ENCODE results near the gene PTPRN2. TPM values are rescaled to one million over a fixed set of nuclear protein-coding genes. Genes with fewer than 3 reads are reported as not detected.
"Not testable (repeated sequence)": the region's sequence is repeated elsewhere in the genome, so short reads cannot be mapped to it uniquely, and the experiment has no call there.

PTPRN2 gene
- total RNA-seq, 1 donor from 2014 or later: 2.4 TPM

DNA sequence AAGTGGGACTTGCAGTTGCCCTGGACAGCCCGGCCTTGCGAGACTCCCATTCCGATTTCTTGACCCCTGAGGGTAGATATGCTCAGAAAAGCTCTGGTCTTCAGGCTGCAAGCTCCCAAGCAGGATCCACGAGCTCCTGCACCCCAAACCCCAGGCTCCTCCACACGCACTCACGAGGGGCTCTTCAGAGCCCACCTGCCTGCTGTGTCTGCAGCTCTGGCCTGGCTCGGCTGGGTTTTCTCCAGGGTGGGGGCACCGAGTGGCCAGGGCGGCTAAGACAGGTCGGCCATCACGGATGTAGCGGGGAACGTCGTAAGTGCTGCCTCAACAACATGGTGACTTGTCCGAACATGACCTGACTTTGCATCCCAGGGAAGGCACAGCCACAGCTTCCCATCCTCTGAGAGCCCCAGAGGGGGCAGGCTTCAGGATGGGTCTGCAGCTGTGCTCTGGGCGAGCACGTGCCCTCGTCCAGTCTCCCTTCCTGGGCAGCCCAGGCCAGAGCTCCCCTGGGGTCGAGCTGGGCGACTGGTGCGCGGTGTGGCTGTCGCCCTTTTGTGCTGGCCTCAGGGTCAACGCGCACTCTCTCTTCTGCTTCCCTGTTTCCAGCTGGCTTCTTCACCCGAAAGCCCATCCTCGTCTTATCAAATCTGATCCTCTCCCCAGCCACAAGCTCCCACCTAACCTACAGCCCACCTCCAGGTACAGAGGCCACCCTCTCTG, 835.5 kb downstream of the PTPRN2 start:
- DNase-seq (ENCODE audit: low read depth in 2 of 2): no peak

- no peak for DNase-seq (ENCODE audit: low read depth in 2 of 2)
These were observed 836.2 kb downstream of the PTPRN2 start for GRCh38 chr7:157751406-157751805.

GRCh38 chr7:157750291-157750690, 837.3 kb downstream of the PTPRN2 start:
- DNase-seq (ENCODE audit: low read depth in 2 of 2): no peak

DNA sequence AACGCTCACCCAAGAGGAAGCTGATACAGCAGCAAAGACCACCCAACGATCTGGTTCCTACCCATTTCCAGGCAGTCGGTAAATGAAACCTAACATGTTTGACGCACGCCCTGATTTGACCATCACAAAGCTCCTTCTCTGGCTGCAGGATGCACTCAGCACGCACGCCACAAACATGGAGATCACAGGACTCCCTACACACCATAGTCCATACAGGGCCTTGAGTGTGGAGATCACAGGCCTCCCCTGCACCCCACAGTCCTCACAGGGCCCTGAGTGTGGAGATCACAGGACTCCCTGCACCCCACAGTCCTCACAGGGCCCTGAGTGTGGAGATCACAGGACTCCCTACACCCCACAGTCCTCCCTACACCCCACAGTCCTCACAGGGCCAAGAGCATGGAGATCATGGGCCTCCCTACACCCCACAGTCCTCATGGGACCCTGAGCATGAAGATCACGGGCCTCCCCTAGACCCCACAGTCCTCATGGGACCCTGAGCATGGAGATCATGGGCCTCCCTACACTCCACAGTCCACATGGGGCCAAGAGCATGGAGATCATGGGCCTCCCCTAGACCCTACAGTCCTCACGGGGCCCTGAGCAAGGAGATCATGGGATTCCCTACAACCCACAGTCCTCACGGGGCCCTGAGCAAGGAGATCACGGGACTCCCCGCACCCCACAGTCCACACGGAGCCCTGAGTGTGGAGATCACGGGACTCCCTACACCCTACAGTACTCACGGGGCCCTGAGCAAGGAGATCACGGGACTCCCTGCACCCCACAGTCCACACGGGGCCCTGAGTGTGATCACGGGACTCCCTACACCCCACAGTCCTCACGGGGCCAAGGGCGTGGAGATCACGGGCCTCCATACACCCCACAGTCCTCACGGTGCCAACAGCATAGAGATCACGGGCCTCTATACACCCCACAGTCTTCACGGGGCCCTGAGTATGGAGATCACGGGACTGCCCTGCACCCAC, 841.6 kb downstream of the PTPRN2 start:
- no peak for DNase-seq (ENCODE audit: low read depth in 2 of 2)

- no peak for DNase-seq (ENCODE audit: low read depth in 2 of 2)
These were observed 842.6 kb downstream of the PTPRN2 start for GRCh38 chr7:157744786-157745601.

- DNase-seq (ENCODE audit: low read depth in 2 of 2): no peak
These were observed 843.7 kb downstream of the PTPRN2 start for GRCh38 chr7:157743781-157744525.

DNA sequence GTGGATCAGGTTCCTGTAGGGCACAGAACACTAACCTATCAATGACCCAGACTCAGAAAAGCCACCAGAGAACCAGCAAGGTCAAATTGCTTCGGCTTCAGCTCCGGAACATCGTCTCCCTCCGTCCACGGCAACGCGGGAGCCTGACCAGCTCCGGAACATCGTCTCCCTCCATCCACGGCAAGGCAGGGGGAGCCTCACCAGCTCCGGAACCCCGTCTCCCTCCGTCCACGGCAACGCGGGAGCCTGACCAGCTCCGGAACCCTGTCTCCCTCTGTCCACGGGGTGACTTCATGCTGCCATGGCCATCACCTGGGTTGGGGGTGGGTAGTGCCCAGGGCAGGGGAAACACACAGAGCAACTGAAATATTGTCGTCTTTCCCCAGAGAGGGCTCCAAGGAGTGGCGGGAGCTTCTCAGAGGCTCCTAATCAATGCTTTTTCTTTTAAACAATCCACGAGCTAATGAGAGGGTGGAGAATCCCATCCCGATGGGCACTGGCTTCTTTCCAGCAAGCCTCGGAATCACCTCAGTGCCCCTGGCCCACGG, 847.3 kb downstream of the PTPRN2 start:
- no peak for DNase-seq (ENCODE audit: low read depth in 2 of 2)

- DNase-seq (ENCODE audit: low read depth in 2 of 2): no peak
These were observed 848.0 kb downstream of the PTPRN2 start for GRCh38 chr7:157739650-157740049.

- DNase-seq (ENCODE audit: low read depth in 2 of 2): no peak
These were observed 848.6 kb downstream of the PTPRN2 start for GRCh38 chr7:157739031-157739430.

- DNase-seq (ENCODE audit: low read depth in 2 of 2): no peak
These were observed 849.6 kb downstream of the PTPRN2 start for GRCh38 chr7:157738066-157738460.

GRCh38 chr7:157737151-157738065, 850.2 kb downstream of the PTPRN2 start:
- DNase-seq (ENCODE audit: low read depth in 2 of 2): no peak

GRCh38 chr7:157736341-157736740, 851.3 kb downstream of the PTPRN2 start:
- no peak for DNase-seq (ENCODE audit: low read depth in 2 of 2)

DNA sequence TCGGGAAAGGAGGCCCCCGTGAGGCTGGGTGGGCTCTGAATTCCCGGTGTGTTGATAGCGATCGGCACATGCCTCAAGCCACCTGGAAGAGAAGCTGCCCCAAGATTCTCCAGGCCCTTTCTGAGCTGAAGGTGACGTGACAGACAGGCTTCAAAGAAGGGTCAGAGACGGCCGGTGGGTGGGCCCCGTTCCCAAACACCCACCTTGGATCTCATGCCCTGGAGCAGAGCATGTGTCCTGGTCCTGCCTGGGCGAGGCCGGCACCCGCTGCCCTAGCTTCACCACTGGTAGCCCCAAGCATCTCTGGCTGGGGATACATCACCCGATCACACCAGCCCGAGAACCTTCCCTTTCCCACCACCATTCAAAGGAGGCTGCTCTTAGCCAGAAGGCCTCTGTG, 851.8 kb downstream of the PTPRN2 start:
- no peak for DNase-seq (ENCODE audit: low read depth in 2 of 2)

GRCh38 chr7:157734676-157735640, 852.7 kb downstream of the PTPRN2 start:
- DNase-seq (ENCODE audit: low read depth in 2 of 2): no peak

DNA sequence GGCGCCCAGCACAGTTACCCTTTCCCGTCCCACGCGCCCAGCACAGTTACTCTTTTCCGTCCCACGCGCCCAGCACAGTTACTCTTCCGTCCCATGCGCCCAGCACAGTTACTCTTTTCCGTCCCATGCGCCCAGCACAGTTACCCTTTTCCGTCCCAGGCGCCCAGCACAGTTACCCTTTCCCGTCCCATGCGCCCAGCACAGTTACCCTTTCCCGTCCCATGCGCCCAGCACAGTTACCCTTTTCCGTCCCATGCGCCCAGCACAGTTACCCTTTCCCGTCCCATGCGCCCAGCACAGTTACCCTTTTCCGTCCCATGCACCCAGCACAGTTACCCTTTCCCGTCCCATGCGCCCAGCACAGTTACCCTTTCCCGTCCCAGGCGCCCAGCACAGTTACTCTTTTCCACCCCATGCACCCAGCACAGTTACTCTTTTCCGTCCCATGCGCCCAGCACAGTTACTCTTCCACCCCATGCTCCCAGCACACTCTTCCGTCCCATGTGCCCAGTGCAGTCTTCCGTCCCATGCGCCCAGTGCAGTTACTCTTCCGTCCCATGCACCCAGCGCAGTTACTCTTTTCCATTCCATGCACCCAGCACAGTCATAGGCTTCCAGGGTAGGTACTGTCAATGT, 853.7 kb downstream of the PTPRN2 start:
- not testable (repeated sequence) for DNase-seq (ENCODE audit: low read depth in 2 of 2)

- DNase-seq (ENCODE audit: low read depth in 2 of 2): no peak
These were observed 856.5 kb downstream of the PTPRN2 start for GRCh38 chr7:157731126-157731525.

- no peak for DNase-seq (ENCODE audit: low read depth in 2 of 2)
These were observed 857.0 kb downstream of the PTPRN2 start for GRCh38 chr7:157730614-157731013.

- no peak for DNase-seq (ENCODE audit: low read depth in 2 of 2)
These were observed 858.1 kb downstream of the PTPRN2 start for GRCh38 chr7:157729566-157729965.
